GM08714 (cell line): Measurements from ENCODE around the gene DDX25.
"Not testable (repeated sequence)": the region's sequence is repeated elsewhere in the genome, so short reads cannot be mapped to it uniquely, and the experiment has no call there.

Source experiments
- H3K4me3 ChIP-seq: fragments of 200-500 bp; sonication (Bioruptor generic); 2 replicates; pipeline ENCODE4 v1.5.1; 2014; ENCODE audit warnings: mild to moderate bottlenecking, low read length, inconsistent platforms
- ZNF274 ChIP-seq: IDR thresholded peaks from 2 replicates; pipeline ENCODE4 v1.6.1; 2012; ENCODE audit warnings: mild to moderate bottlenecking, low read depth, low read length

Gene DDX25

DNA sequence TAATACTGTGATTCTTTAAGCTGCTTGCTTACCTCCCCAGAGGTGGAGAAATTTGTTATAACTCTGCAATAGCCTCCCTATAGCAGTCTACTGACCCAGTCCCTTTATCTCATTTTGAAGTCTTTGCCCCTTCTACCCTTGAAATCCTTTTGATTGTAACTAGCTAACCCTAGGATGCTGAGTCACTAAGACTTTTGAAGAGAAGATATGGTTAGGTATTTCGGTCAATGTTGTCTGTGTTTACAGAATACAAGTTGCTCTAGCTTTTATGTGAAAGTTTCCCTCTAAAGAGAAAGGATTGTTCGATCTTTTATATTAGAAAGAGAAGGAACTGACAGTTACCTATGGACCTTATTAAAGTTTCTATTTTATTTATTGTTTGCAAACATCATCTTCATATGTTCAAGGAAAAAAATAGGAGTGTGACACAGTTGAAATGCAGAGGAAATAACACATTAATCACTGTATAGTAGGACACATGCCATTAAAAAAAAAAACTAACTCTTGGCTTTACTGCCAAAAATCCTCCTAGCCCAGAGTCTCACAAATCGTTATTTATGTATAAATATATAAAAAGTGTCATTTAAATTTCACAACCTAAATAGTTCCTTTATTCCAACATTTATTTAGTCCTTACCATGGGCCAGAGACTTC lies 13.7 kb upstream of the DDX25 start:
- no peak overlapping the region for H3K4me3 ChIP-seq
- no peak for TF ChIP-seq ZNF274

DNA sequence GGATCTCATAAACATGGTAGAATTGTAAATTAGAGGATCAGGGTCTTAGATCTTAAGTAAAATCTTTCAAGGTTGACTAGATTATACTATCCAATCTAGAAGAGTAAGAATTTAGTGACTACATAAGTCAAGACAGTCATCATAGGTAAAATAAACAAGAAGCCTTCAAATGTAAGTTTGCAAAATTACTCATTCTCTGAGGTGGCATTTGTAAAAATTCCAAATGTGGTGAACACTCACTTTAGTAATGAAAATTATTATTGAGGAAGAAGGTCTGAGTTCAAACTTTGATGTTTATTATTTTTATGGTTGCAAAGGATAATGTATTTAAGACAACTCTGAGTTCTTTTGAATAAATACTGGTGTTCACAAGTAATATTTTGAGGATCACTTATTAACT lies 12.2 kb upstream of the DDX25 start:
- H3K4me3 ChIP-seq = no peak overlapping the region
- TF ChIP-seq ZNF274 = no peak

DNA sequence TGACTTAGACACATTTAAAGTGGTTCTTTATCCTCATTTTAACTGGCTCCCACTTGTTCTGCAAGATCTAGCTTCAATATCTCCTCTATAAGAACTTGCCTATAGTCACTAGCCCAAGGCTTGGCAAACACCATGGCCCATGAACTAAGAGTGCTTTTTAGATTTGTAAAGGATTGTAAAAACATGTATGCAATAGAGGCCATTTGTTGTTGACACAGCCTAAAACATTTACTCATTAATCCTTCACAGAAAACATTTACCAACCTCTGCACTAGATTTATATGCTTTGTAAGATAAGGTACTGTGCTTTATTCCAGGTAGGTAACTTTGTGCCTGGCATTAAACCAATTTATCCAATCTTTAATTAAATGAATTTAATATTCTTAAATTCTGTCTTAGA lies 11.3 kb upstream of the DDX25 start:
- no peak overlapping the region for H3K4me3 ChIP-seq
- TF ChIP-seq ZNF274 = no peak

DNA sequence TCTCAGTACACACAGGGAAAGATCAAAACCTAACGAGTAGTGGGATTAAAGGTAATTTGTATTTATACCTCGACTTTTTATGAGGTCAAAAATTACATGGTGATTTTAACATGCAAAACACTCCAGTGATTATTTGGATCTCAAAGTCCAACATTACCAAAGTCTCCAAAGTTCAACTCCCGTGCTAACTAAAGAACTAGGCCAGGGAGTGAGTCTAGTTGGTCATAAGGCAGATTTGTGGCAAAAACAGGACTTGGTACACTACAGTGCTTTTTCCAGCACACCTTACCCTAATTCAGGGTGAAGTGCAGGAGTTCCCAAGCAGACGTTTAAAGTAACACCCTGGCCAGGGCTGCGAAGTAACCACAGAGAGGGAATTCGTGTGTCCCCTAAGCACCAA lies 2.4 kb upstream of the DDX25 start:
- H3K4me3 ChIP-seq = peak overlapping the region; percentile 99; the same call in 1 of the 2 replicates
- no peak for TF ChIP-seq ZNF274

DNA sequence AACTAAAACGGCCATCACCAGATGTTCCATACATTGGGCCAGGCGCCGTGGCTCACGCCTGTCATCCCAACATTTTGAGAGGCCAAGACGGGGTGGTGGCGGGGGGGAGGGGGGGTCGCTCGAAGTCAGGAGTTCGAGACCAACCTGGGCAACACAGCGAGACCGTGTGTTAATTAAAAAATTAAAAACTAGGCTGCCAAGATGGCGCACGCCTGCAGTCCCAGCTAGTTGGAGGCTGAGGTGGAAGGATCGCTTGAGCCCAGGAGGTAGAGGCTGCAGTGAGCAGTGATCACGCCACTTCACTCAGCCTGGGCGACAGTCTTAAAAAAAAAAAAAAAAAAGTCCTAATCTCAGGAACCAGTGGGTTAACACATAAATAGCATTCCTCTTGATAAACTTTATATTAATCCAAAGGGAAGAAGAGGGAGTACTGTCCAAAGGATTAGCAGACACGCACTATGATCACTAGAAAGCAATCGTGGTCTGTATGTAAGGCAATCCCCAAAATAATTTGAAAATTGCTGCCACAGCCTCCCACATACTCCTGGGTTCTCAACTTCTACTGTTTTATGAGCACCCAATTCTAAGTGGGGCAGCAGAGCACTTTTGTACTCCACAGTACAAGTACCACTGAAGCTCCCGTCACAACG lies 1.9 kb upstream of the DDX25 start:
- TF ChIP-seq ZNF274 = no peak
- H3K4me3 ChIP-seq = peak overlapping the region; percentile 99

DNA sequence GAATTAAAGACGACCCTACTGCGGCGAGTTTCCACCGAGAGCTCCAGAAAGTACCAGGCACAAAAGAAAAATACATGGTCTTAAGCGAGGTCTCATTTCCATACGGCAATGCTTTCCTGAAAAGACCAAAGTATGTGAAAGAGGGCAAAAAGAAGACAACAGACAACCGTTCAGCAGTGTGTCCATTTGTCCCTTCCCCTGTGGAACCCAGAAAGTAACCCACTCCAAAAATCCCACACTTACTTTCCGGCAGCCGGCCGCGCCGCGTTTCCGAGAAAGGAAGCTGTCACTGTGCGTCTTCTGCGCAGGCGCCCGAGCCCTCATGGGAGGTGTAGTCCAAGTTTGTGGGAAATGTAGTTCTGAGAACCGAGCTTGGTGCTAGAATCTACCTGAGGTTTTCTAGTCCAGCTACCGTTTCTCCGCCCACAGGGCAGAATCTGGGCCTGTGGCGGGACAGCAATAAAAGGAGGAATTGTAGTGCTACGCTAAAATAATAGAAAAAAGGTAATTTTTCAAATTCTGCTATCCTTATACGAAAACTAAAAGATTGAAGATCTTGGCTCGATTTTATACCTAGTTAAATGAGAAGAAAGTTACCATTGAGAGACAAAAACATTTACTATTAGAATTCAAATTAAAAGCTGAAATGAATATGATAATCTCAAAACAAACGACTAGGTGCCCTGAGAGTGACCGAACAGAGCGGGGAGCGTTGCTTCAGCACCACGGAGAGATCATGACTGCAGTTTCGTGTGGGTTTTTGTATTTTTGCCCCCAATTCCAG lies 1.2 kb upstream of the DDX25 start, which contains the start of gene PUS3:
Gene PUS3 (minus strand): TSS at position 280 of the 784 bp plus-strand sequence. CDS start 6,922 bp downstream, outside the sequence.
- peak within 1 kb of the TSS; percentile 99 for H3K4me3 ChIP-seq
- no peak for TF ChIP-seq ZNF274

DNA sequence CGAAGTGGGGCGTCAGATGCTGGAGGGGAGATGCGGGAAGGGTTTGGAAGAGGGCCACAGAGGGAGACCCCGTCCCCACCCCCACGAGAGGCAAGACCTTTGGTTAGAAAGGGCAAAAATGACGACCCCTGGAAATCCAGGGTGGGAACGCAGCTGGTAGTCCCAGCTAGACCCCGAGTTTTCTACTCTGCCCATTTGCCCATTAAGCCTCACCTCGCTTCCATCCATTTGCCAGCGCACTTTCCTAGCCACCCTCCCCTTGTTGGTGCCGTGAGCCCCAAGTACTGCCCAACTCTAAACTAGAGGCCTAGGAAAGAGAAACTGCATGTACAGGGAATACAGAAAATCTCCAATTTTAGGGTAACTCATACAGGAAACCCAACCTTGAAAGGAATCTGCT lies 370 bp downstream of the DDX25 start:
- TF ChIP-seq ZNF274 = no peak
- H3K4me3 ChIP-seq = no peak overlapping the region

DNA sequence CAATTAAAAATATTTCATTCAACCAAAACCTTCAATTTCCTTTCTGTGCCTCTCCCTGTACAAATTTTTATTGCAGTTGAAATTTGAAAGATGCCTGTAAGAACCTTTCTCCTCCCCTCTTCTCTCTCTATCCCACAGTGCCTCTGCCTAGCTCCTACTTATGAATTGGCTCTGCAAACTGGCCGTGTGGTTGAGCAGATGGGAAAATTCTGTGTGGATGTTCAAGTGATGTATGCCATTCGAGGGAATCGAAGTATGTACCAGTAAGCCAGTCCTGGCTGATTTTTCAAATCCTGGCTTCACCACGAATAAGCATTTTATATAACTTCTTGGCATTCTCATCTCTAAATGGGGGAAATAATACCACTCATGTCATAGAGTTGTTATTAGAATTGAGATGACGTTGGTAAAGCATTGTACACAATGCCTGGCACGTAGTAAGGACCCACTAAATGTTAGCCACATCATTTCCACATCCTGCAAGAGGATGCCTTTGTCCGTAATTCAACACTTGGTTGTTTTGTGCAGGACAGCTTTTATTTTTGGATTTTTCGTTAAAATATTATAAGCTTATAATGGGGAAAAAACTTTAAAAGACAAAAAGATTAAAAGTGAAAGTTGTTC lies 6.0 kb downstream of the DDX25 start:
- no peak for TF ChIP-seq ZNF274
- no peak overlapping the region for H3K4me3 ChIP-seq

DNA sequence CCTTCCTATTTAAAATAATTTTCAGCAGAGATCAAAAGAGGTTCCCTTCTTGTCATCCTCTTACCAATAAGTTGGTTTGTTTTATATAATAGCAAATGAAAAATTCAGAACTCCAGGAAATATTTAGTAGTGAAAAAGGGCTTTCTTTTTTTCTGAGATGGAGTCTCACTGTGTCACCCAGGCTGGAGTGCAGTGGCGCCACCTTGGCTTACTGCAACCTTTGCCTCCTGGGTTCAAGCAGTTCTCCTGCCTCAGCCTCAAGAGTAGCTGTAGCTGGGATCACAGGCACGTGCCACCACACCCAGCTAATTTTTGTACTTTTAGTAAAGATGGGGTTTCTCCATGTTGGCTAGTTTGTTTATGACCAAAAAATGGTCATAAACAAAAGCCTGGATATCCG lies 10.3 kb downstream of the DDX25 start:
- not testable (repeated sequence) for H3K4me3 ChIP-seq

DNA sequence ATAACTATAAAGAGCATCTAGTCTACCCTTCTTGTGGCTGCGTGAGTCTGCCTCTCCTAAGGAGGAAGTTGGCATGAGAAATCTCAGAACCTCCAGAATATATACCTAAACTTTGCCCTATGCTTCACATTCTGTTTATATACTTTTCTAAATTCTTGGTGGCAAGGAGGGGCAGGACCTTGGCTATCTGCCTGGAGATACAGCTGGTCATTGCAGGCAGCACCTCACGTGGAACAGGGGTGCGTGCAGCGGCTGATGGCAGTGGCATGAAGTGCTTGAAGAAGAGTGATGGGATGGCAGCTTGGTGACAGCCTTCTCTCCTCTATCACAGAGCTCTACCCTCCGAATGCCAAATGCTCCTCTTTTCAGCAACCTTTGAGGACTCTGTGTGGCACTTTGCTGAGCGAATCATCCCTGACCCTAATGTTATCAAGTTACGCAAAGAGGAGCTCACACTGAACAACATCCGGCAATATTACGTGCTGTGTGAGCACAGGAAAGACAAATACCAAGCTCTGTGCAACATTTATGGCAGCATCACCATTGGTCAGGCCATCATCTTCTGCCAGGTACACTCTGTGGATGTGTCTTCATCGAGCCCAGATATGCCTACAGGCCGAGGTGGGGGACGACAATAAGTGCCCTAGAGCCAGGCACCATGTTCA lies 12.5 kb downstream of the DDX25 start:
- H3K4me3 ChIP-seq = no peak overlapping the region
- no peak for TF ChIP-seq ZNF274

DNA sequence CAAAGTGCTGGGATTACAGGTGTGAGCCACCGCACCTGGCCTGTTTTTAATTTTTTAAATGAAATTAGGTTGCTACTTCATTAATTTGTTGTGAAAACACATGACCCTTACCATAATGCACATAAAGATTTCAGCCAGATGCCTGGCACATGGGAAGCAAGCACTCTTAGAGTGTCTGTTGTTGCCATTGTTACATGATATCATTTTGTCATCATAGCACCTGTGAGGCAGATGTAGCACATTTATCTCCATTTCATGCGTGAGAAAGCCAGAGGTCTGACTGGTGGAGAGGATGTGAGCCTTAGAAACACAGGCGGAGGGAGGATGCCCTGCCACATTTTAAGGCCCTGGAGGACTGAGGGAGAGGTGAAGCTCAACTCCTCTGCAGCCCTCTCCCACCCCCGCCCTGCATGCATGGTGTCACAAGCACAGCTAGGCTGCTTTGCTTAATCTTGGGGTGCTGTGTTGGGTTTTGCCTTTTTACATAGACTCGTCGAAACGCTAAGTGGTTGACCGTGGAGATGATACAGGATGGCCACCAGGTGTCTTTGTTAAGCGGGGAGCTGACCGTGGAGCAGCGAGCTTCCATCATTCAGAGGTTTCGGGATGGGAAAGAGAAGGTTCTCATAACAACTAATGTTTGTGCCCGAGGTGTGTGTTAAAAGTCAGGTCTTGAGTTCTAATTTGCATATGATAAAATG lies 14.0 kb downstream of the DDX25 start:
- no peak for TF ChIP-seq ZNF274

DNA sequence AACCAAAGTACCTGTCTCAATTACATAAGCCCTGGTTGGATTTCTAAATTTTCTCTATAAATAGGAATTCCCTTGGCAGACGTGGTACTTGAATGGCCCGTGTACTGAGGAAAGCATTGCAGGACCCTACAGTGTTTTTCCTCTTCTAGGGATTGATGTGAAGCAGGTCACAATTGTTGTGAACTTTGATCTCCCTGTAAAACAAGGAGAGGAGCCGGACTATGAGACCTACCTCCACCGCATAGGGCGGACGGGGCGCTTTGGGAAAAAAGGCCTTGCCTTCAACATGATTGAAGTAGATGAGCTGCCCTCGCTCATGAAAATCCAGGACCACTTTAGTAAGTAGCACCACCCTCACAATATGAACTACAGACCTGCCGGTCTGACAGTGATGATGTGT lies 16.7 kb downstream of the DDX25 start:
- H3K4me3 ChIP-seq = no peak overlapping the region
- TF ChIP-seq ZNF274 = no peak

More for the DNA sequence above, 14.0 kb downstream of the DDX25 start:
- H3K4me3 ChIP-seq = no peak overlapping the region

DNA sequence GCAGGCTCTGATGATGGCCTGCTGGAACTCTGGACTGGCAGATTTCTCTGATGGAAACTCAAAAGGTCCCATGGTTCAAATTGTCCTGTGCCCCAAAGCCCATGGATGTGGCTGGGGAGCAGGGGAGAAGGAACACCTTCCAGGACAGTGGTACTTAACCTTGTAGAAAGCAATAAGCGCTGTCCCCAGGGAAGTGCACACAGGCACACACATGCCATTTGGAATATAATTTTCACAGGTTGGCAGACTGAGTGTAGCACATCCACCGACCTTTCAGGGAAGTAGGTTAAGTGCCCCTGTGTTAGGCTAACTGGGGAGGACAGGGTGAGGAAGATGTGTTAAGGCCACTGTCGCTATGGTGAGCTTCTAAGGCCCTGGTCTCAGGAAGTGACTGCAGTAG lies 17.8 kb downstream of the DDX25 start:
- H3K4me3 ChIP-seq = no peak overlapping the region
- no peak for TF ChIP-seq ZNF274
